ENCODE data around the gene DCAF11. TPM values are rescaled to one million over a fixed set of nuclear protein-coding genes. Genes with fewer than 3 reads are reported as not detected.

Gene DCAF11
- total and polyA plus RNA-seq, 2 of the 8 experiments (the other 6 are each of a cell fraction or from before 2014, with no cell fraction given) = 60.4 to 63.6 TPM

GRCh38 chr14:24094841-24095270 lies 19.7 kb upstream of the DCAF11 start (continued):
- TF ChIP-seq USF2 (IDR thresholded peaks at IDR 0.05; ENCODE audit: low read length) (no peak), TAF1 (IDR thresholded peaks at IDR 0.05; ENCODE audit: low read depth, low read length) (no peak), SRF (IDR thresholded peaks at IDR 0.05; ENCODE audit: low read depth, low read length) (no peak)

Data from H1 (cell line).